ENCODE measurements around the gene INAVA.

The INAVA gene

GRCh38 chr1:200894712-200895442 lies at the start of gene INAVA:
TSS of gene INAVA (plus strand) at chr1:200894900. CDS start at chr1:200898401, 3,501 bp downstream.
- DNase-seq (ENCODE audit: low spot score), result no peak

- no peak for DNase-seq (ENCODE audit: low spot score)
Observed at GRCh38 chr1:200845360-200845759, 49.3 kb upstream of the INAVA start.

- no peak for DNase-seq (ENCODE audit: low spot score)
Observed at GRCh38 chr1:200846398-200846797, 48.3 kb upstream of the INAVA start.

GRCh38 chr1:200849430-200849829 lies 45.3 kb upstream of the INAVA start:
- DNase-seq (ENCODE audit: low spot score), result no peak

- no peak for DNase-seq (ENCODE audit: low spot score)
Observed at GRCh38 chr1:200850554-200850953, 44.1 kb upstream of the INAVA start.

GRCh38 chr1:200856716-200857357 lies 37.9 kb upstream of the INAVA start:
- no peak for DNase-seq (ENCODE audit: low spot score)

- no peak for DNase-seq (ENCODE audit: low spot score)
Observed at GRCh38 chr1:200857804-200858203, 36.9 kb upstream of the INAVA start.

- no peak for DNase-seq (ENCODE audit: low spot score)
Observed at GRCh38 chr1:200861937-200862647, 32.6 kb upstream of the INAVA start.

- DNase-seq (ENCODE audit: low spot score), result no peak
Observed at GRCh38 chr1:200862713-200863415, 31.8 kb upstream of the INAVA start.

- no peak for DNase-seq (ENCODE audit: low spot score)
Observed at GRCh38 chr1:200866116-200866515, 28.6 kb upstream of the INAVA start.

- DNase-seq (ENCODE audit: low spot score), result no peak
Observed at GRCh38 chr1:200866521-200866920, 28.2 kb upstream of the INAVA start.

- no peak for DNase-seq (ENCODE audit: low spot score)
Observed at GRCh38 chr1:200867018-200867811, 27.5 kb upstream of the INAVA start.

- no peak for DNase-seq (ENCODE audit: low spot score)
Observed at GRCh38 chr1:200869376-200869752, 25.3 kb upstream of the INAVA start.

GRCh38 chr1:200869753-200870391 lies 24.8 kb upstream of the INAVA start:
- no peak for DNase-seq (ENCODE audit: low spot score)

- DNase-seq (ENCODE audit: low spot score), result no peak
Observed at GRCh38 chr1:200872446-200873115, 22.1 kb upstream of the INAVA start, which contains the start of gene GPR25. TSS of gene GPR25 (plus strand) at chr1:200872981. CDS start at chr1:200873038, 57 bp downstream.

- no peak for DNase-seq (ENCODE audit: low spot score)
Observed at GRCh38 chr1:200873116-200873670, 21.5 kb upstream of the INAVA start.

- DNase-seq (ENCODE audit: low spot score), result no peak
Observed at GRCh38 chr1:200873671-200874397, 20.9 kb upstream of the INAVA start.

GRCh38 chr1:200874694-200875093 lies 20.0 kb upstream of the INAVA start:
- DNase-seq (ENCODE audit: low spot score), result no peak

GRCh38 chr1:200875416-200875815 lies 19.3 kb upstream of the INAVA start:
- no peak for DNase-seq (ENCODE audit: low spot score)
